NCI-H2107 treated with DMSO at 0.1 percent for 48 hours (cell line): ENCODE results near the gene DVL1.
A peak's percentile ranks its signal among the peaks of the same experiment; 100 is the strongest.
"Not testable (repeated sequence)": the region's sequence is repeated elsewhere in the genome, so short reads cannot be mapped to it uniquely, and the experiment has no call there.

Experiments
- DNase-seq: peaks from one replicate; lab custom pipeline; 2025; ENCODE audit not compliant: unreplicated experiment; lab: John Stamatoyannopoulos, UW

DVL1 gene

DNA sequence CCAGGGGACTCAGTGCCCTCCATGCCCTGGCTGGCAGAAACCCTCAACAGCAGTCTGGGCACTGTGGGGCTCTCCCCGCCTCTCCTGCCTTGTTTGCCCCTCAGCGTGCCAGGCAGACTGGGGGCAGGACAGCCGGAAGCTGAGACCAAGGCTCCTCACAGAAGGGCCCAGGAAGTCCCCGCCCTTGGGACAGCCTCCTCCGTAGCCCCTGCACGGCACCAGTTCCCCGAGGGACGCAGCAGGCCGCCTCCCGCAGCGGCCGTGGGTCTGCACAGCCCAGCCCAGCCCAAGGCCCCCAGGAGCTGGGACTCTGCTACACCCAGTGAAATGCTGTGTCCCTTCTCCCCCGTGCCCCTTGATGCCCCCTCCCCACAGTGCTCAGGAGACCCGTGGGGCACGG lies 21.0 kb downstream of the DVL1 start:
- no peak for DNase-seq

DNA sequence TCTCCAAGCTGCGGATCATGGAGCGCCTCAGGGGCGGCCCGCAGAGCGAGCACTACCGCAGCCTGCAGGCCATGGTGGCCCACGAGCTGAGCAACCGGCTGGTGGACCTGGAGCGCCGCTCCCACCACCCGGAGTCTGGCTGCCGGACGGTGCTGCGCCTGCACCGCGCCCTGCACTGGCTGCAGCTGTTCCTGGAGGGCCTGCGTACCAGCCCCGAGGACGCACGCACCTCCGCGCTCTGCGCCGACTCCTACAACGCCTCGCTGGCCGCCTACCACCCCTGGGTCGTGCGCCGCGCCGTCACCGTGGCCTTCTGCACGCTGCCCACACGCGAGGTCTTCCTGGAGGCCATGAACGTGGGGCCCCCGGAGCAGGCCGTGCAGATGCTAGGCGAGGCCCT lies 21.9 kb downstream of the DVL1 start:
- DNase-seq: no peak

- no peak for DNase-seq
These were observed 23.1 kb downstream of the DVL1 start for GRCh38 chr1:1326075-1326605.

GRCh38 chr1:1325288-1326074 lies 23.7 kb downstream of the DVL1 start:
- DNase-seq: no peak

GRCh38 chr1:1324524-1325287 lies 24.5 kb downstream of the DVL1 start, which contains the start of the genes CPTP and INTS11:
Gene CPTP, plus strand, starts transcription at chr1:1324802. Its CDS starts 2,109 bp downstream, at chr1:1326911.
Gene INTS11, minus strand, starts transcription at chr1:1324660. Its CDS starts 52 bp downstream, at chr1:1324608.
- peak; percentile 10 for DNase-seq

DNA sequence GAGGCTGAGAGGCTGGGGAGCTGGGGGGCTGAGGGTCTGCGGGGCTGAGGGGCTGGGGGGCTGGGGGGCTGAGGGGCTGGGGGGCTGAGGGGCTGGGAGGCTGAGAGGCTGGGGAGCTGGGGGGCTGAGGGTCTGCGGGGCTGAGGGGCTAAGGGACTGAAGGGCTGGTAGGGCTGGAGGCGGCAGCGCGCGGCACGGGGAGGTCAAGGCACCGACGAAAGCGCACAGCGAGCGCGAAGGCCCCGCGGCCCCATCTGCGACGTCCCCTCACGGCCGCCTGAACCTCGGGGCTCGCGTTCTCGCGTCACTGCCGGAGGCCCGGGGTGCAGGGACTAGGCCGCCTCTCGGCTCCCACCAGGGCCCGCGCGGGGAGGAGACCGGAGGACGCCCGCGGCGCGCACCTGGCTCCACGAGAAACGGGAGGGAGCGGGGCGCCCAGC lies 25.1 kb downstream of the DVL1 start:
- DNase-seq: no peak

GRCh38 chr1:1322952-1323351 lies 26.3 kb downstream of the DVL1 start:
- DNase-seq: no peak

DNA sequence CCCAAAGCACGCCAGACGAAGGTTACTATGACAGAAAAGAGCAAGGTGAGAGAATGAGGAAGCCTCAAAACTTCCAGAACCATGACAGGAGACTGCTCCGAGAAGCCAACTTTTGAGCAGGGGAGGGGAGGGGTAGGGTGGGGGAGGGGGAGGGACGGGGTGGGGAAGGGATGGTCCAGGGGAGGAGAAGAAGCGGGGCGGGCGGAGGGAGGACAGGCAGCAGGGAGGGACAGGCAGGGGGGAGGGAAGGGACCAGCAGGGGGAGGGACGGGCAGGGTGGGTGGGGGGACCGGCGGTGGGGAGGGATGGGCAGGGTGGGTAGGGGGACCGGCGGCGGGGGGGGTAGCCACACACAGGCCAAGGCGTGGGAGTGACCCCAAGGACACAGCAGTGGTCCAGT lies 26.8 kb downstream of the DVL1 start:
- no peak for DNase-seq

GRCh38 chr1:1321477-1321876 lies 27.7 kb downstream of the DVL1 start:
- DNase-seq: no peak

DNA sequence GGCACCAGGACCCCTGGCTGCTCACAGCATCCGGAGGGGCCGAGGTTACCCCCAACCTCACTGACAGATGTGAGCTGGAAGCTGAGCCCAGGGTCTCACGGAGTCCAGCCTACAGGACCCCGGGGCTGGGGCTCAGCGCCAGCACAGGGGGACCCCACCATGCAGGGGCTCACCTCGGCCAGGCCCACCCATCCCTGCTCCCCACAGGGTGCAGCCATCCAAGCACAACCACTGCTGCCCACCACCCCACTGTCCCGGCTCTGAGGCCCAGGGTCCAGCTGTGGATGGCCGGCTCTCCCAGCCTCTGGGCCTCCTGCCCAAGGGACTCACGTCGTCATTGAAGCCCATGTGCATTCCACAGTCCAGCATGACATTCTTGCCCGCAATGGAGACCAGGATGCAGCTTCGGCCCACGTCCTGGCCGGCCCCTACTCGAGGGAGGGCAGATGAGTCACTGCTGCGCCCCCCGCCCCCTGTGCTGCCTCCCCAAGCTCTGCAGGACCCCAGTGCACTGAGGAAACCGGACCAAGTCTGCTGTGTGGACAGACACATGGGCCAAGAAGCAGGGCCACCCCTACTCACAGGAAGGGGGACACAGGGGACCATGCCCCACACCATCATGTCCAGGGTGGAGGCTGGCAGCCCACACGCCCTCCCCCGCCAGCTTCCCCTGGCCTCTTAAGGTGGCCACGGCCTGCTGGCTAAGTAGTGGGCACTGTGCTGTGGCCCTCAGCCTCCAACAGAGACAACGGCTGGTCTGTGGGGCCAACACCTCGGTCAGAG lies 28.4 kb downstream of the DVL1 start:
- DNase-seq: no peak

- DNase-seq: no peak
These were observed 29.6 kb downstream of the DVL1 start for GRCh38 chr1:1319646-1319941.

- DNase-seq: no peak
These were observed 30.2 kb downstream of the DVL1 start for GRCh38 chr1:1318777-1319645.

DNA sequence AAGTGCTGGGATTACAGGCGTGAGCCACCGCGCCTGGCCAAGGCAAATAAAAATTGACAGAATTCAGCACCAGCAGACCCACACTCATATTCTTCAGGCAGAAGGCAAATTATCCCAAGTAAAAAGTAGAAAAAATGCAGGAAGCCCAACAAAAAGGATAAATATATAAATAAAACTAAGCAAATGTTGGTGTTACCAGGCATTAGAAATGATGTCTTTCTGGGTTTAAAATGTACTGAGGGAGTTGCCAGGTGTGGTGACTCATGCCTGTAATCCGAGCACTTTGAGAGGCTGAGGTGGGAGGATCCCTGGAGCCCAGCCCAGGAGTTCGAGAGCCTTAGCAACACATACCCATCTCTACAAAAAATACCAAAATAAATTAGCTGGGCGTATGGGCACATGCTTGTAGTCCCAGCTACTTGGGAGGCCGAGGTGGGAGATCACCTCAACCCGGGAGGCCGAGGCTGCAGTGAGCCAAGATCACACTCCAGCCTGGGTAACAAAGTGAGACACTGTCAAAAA lies 31.0 kb downstream of the DVL1 start:
- DNase-seq: peak; percentile 4

DNA sequence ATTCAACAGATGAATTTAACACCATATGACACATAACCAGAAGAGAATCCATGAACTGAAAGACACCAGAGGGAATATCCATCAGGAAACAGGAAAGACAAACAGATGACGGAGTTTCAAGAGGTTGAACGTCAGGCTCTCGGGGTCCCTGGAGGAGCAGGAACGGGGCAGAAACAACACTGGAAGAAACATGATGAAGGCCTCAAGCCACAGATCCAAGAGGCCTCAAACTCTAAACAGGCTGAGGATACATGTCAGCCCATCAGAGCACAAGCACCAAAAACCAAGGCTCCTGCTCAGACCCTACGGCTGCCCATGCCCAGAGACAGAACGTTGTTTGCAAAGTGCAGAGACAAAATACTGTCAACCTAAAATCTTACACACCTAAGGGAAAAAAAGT lies 31.8 kb downstream of the DVL1 start:
- DNase-seq: no peak

GRCh38 chr1:1316199-1316598 lies 33.0 kb downstream of the DVL1 start:
- DNase-seq: not testable (repeated sequence)

DNA sequence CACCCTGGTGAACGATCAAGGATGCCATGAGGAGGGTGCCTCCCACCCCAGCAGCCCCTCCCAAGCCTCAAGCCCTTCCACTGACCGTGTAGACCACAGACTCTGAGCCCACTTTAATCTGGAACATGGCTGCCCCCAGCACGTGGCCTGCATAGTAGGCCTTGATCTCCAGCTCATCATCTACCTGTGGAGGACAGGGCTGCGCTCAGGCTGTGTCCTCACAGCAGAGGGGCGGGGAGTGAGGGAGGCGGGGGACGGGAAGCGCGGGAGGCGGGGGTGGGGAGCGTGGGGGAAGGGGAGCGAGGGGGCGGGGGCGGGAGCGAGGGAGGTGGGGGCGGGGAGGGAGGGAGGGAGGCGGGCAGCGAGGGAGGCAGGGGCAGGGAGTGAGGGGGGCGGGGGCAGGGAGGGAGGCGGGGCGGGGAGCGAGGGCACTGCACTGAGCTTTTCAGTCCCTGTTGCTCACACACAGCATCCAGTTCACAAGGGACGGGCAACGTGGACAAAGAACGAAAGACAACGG lies 33.7 kb downstream of the DVL1 start:
- no peak for DNase-seq

DNA sequence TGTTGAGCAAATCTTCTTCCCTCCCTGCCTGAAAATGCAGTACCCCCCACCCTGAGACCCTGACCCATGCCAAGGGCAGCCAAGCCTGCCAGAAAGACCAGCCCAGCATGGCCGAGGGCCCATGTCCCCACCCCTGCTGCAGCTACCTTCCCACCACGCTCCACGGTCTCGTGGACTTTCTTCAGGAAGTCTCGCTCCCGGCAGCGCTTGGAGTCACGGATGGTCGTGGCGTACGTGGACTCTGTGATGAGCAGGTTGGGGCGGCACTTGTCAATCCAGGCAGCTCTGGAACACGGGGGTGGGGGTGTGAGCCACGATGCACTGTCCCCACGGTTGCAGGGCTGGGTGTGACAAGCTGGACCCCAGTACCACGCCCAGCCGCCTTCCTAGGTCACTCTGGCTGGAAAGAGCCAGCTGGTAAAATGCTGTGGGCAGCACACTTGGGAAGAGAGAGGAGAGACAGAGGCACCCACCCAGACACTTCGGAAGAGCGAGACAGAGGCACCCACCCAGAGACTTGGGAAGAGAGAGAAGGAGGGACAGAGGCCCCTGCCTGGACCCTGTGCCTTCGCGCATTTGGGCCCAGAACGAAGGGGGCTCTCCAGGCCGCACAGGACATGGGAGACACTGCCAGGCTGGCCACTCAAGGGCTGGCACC lies 34.4 kb downstream of the DVL1 start:
- DNase-seq: no peak

GRCh38 chr1:1314237-1314586 lies 35.0 kb downstream of the DVL1 start:
- DNase-seq: no peak

DNA sequence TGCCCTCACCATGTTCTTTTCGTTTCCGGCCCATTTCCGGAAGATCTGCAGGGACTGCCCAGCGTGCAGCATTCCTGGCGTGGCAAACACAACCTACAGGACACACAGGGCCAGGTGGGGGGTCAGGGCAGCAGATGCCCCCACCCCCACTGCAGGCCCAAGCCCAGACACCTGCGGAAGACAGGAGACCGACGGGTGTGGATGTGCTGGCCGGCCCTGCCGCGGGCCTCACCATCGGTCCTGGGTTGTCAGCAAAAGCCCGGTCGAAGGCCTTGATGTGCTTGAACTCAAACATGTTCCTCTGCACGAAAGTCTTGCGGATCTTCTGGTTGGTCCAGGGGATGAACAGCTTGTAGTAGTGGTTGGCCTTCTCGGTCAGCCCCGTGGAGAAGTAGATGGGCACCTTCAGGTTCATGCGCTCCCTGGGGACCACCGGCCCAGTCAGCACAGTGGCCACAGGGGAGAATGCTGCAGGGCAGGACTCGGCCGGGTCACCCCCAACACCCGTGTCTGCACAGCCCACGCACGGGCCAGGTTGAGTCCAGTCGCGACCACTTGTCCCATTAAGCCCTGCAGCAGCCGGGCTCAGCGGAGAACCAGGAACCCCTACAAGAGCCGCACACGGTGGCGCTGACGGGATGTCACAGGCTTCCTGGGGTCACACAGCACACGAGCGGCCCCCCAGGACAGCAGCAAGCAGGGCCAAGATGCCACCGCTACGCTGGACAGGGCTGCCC lies 35.5 kb downstream of the DVL1 start:
- no peak for DNase-seq
